ENCODE data around the gene OPA1. TPM values are rescaled to one million over a fixed set of nuclear protein-coding genes. Genes with fewer than 3 reads are reported as not detected.

OPA1 gene
- polyA plus RNA-seq, 1 experiment, result 19.2 TPM

- Histone ChIP-seq H3K36me3 (ENCODE audit: control insufficient read depth, insufficient read depth, low read length) (peaks cover 6% of the 10 kb centered on the region), H3K27me3 (ENCODE audit: control insufficient read depth, insufficient read depth, low read length) (no peaks in the 10 kb centered on the region), H3K4me3 (ENCODE audit: low read depth, low read length) (no peak overlapping the region)
- ChIA-PET POLR2A (no interaction called here), CTCF (interaction anchor here (0.6 to 1.4 kb wide), 4 partner anchors 9 to 672 kb away, joined by 3 to 4 read pairs (median 4); no protein-coding TSS in a partner anchor)
- TF ChIP-seq, protein P1, sequence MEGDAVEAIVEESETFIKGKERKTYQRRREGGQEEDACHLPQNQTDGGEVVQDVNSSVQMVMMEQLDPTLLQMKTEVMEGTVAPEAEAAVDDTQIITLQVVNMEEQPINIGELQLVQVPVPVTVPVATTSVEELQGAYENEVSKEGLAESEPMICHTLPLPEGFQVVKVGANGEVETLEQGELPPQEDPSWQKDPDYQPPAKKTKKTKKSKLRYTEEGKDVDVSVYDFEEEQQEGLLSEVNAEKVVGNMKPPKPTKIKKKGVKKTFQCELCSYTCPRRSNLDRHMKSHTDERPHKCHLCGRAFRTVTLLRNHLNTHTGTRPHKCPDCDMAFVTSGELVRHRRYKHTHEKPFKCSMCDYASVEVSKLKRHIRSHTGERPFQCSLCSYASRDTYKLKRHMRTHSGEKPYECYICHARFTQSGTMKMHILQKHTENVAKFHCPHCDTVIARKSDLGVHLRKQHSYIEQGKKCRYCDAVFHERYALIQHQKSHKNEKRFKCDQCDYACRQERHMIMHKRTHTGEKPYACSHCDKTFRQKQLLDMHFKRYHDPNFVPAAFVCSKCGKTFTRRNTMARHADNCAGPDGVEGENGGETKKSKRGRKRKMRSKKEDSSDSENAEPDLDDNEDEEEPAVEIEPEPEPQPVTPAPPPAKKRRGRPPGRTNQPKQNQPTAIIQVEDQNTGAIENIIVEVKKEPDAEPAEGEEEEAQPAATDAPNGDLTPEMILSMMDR (IDR thresholded peaks at IDR 0.05; ENCODE audit: insufficient read depth, low read depth, low read length), result no peak
- DNase-seq (ENCODE audit: low read depth), result no peak
Observed at GRCh38 chr3:193641440-193641775, 48.4 kb downstream of the OPA1 start.

DNA sequence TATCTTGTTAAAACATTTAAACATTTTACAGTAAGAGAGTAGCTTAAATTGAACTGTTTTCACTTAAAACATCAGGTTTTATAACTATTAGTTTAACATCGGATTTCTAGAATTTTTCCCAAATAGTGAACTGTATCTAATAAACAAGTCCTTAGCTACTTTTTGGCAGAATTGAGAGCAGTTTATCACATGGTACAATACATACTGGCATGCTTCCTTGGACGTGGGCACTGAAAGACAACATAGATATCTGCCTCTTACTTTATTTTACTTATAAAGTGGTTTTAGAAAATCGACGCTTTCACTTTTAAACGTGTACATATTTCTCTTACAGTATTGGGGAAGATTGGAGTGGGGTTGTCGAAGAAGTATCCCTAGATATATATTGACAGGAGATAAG is 52.8 kb downstream of the OPA1 start:
- no peak for DNase-seq (ENCODE audit: low read depth)
- H3K27me3 ChIP-seq (ENCODE audit: control insufficient read depth, insufficient read depth, low read length), result no peaks in the 10 kb centered on the region
- CTCF ChIA-PET, result interaction anchor here (1.8 kb wide), 1 partner anchor 20 kb away, joined by 4 read pairs; no protein-coding TSS in a partner anchor
- peaks cover 3% of the 10 kb centered on the region for H3K36me3 ChIP-seq (ENCODE audit: control insufficient read depth, insufficient read depth, low read length)
- H3K4me3 ChIP-seq (ENCODE audit: low read depth, low read length), result no peak overlapping the region
- POLR2A ChIA-PET, result no interaction called here
- TF ChIP-seq, protein P1 (IDR thresholded peaks at IDR 0.05; ENCODE audit: insufficient read depth, low read depth, low read length), result no peak

DNA sequence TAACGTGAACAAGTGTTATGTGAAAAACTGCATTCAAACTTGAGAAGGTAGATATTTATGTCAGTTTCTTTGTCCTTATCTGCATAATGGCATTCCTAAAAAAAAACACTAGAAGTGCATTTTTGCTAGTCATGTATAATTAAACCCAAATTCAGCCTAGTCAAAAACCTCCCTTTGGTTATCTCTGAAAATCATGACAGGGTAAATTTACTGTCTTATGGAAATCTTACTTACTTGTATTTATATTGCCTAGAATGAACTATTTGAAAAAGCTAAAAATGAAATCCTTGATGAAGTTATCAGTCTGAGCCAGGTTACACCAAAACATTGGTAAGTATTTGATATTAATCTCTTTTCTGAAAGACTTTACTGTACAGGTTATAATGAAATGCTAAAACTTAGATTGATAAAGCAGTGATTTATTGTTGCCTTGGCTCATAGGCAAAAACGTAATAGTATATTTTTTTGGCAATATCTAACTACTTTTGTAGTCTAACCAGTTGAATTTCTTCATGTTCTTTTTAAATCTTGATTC is 55.6 kb downstream of the OPA1 start:
- H3K27me3 ChIP-seq (ENCODE audit: control insufficient read depth, insufficient read depth, low read length), result no peaks in the 10 kb centered on the region
- no peak overlapping the region for H3K4me3 ChIP-seq (ENCODE audit: low read depth, low read length)
- H3K36me3 ChIP-seq (ENCODE audit: control insufficient read depth, insufficient read depth, low read length), result peaks cover 3% of the 10 kb centered on the region
- no peak for DNase-seq (ENCODE audit: low read depth)
- TF ChIP-seq, protein P1 (IDR thresholded peaks at IDR 0.05; ENCODE audit: insufficient read depth, low read depth, low read length), result no peak
- ChIA-PET CTCF (no interaction called here), POLR2A (no interaction called here)

- no peak for DNase-seq (ENCODE audit: low read depth)
- Histone ChIP-seq H3K4me3 (ENCODE audit: low read depth, low read length) (no peak overlapping the region), H3K27me3 (ENCODE audit: control insufficient read depth, insufficient read depth, low read length) (no peaks in the 10 kb centered on the region), H3K36me3 (ENCODE audit: control insufficient read depth, insufficient read depth, low read length) (peaks cover 5% of the 10 kb centered on the region)
- CTCF ChIA-PET, result interaction anchor here (1.1 to 1.4 kb wide), 2 partner anchors 9 to 15 kb away, joined by 3 to 4 read pairs; no protein-coding TSS in a partner anchor
- TF ChIP-seq, protein P1 (IDR thresholded peaks at IDR 0.05; ENCODE audit: insufficient read depth, low read depth, low read length), result no peak
- POLR2A ChIA-PET, result no interaction called here
Observed at GRCh38 chr3:193650585-193650984, 57.6 kb downstream of the OPA1 start.

GRCh38 chr3:193655831-193656433 is 62.9 kb downstream of the OPA1 start:
- Histone ChIP-seq H3K4me3 (ENCODE audit: low read depth, low read length) (no peak overlapping the region), H3K36me3 (ENCODE audit: control insufficient read depth, insufficient read depth, low read length) (peaks cover 8% of the 10 kb centered on the region), H3K27me3 (ENCODE audit: control insufficient read depth, insufficient read depth, low read length) (no peaks in the 10 kb centered on the region)
- CTCF ChIA-PET, result interaction anchor here (1.0 to 2.0 kb wide), 4 partner anchors 9 to 660 kb away, joined by 3 to 7 read pairs (median 5); no protein-coding TSS in a partner anchor
- no peak for DNase-seq (ENCODE audit: low read depth)
- POLR2A ChIA-PET, result no interaction called here
- TF ChIP-seq, protein P1 (IDR thresholded peaks at IDR 0.05; ENCODE audit: insufficient read depth, low read depth, low read length), result no peak
